GM19324 (cell line): ENCODE data around the gene MTFR1L.

Source experiments
- ATAC-seq: cut with Tn5 transposase; IDR thresholded peaks from one replicate; pipeline ENCODE4 v1.9.1; 2021; ENCODE audit warnings: mild to moderate bottlenecking, moderate library complexity; ENCODE audit not compliant: unreplicated experiment, low FRiP score

Gene MTFR1L

GRCh38 chr1:25858906-25859789 is 39.4 kb downstream of the MTFR1L start, which contains the start of gene AUNIP:
Gene AUNIP (minus strand): TSS chr1:25859457. CDS start chr1:25859357, 100 bp downstream.
- ATAC-seq: peak; percentile 82

- no peak for ATAC-seq
Measured at GRCh38 chr1:25861316-25862286, 41.8 kb downstream of the MTFR1L start.

GRCh38 chr1:25862785-25863485 is 43.2 kb downstream of the MTFR1L start:
- no peak for ATAC-seq

- ATAC-seq: no peak
Measured at GRCh38 chr1:25863486-25864262, 43.9 kb downstream of the MTFR1L start.

- no peak for ATAC-seq
Measured at GRCh38 chr1:25864434-25864833, 44.7 kb downstream of the MTFR1L start.

- no peak for ATAC-seq
Measured at GRCh38 chr1:25866288-25866687, 46.5 kb downstream of the MTFR1L start.

GRCh38 chr1:25867210-25867991 is 47.6 kb downstream of the MTFR1L start:
- ATAC-seq: no peak

- no peak for ATAC-seq
Measured at GRCh38 chr1:25869909-25870606, 50.3 kb downstream of the MTFR1L start.

- no peak for ATAC-seq
Measured at GRCh38 chr1:25870614-25871013, 50.9 kb downstream of the MTFR1L start.

- ATAC-seq: no peak
Measured at GRCh38 chr1:25871086-25871703, 51.4 kb downstream of the MTFR1L start.

- no peak for ATAC-seq
Measured at GRCh38 chr1:25871704-25872494, 52.1 kb downstream of the MTFR1L start.

- ATAC-seq: no peak
Measured at GRCh38 chr1:25872713-25873112, 53.0 kb downstream of the MTFR1L start.

GRCh38 chr1:25873120-25873519 is 53.4 kb downstream of the MTFR1L start:
- no peak for ATAC-seq

- no peak for ATAC-seq
Measured at GRCh38 chr1:25874209-25874608, 54.5 kb downstream of the MTFR1L start.

- ATAC-seq: no peak
Measured at GRCh38 chr1:25874635-25875153, 54.9 kb downstream of the MTFR1L start.

- ATAC-seq: peak; percentile 74
Measured at GRCh38 chr1:25875154-25875855, 55.6 kb downstream of the MTFR1L start, which contains the start of gene PAQR7. Gene PAQR7 (minus strand): TSS chr1:25875708. CDS start chr1:25863839, 11,869 bp downstream.
